Cerebellar cortex (tissue), 1 donor: ENCODE data around the gene FAM118B.

ENCODE experiments used
- DNase-seq: peaks from one replicate; pipeline ENCODE4 v3.0.0-alpha.2; 2015; ENCODE audit warnings: low spot score

Gene FAM118B

DNA sequence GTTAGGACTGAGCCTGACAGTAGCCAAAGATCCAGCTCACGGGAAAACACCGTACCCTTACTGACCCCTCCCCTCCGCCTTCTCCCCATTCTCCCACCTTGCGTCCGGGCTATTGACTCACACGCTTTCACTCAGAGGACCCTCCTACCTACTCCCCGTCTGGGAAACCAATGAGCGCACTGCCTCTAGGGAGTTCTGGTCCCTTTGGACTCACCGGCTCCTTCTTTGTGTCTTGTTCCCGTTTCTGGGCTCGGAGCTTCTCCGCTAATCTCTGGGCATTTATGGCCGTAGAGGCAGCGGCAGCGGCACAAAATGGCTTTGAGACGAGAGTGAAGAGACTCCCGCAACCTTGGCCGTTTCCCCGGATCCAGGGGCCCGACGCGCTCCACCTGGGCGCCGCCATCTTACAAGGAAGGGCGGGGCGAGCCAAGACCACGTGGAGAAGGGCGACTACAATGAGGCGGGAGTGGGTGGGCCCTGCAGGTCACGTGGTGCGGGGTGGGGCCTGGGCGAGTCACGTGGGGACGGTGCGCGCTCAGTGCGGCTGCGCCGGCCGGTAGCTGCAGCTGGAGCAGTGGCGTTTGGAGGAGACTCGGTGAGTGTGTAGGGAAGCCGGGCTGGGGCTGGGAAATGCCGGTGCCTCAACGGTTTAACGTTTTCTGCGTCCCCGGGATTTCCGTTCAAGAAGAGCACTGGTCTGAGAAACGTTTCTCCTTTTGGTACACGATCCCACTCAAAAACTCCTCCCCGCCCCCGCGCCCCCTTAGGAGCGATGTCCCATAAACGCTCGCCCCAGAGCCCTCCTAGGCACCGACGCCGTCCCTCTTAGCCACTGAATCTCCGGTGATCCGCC lies at the start of gene FAM118B, which contains the start of gene RPUSD4:
FAM118B (plus strand) TSS at position 547 of the 853 bp plus-strand sequence. CDS start 23,220 bp downstream, outside the sequence.
RPUSD4 (minus strand) TSS at position 415 of the 853 bp plus-strand sequence; CDS start at position 403, 12 bp downstream.
- DNase-seq = peak; percentile 96

DNA sequence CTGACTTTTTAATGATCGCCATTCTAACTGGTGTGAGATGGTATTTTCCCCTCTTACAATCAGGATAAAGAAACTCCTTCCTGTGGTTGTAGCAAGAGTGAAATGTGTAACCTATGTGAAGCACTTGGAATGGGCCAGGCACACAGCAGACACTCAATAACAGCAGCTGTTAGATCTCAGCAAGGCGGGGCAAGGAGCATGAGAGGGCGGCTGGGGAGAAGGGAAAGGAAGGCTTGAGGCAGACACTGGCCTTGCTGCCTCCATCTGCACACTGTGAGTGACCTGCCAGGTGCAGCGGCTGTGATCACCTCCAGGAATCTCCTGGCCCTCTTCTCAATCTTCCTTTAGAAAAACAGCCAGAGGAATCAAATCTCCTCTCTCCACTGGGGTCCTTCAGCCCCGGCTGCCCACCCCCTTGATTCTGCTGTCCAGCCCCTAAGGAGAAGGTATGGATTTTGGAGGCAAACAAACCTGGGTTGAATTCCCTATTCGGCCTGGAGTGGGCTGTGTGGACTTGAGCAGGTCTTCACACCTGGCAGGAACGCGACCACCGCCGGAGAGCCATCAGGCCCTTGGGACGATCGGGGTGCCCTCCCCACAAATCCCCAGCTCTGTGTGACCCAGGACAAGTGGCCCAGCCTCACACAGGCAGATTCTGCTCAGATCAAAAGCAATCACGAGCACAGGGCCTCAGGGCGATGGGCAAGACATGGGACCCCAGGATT lies 49.1 kb upstream of the FAM118B start:
- no peak for DNase-seq

DNA sequence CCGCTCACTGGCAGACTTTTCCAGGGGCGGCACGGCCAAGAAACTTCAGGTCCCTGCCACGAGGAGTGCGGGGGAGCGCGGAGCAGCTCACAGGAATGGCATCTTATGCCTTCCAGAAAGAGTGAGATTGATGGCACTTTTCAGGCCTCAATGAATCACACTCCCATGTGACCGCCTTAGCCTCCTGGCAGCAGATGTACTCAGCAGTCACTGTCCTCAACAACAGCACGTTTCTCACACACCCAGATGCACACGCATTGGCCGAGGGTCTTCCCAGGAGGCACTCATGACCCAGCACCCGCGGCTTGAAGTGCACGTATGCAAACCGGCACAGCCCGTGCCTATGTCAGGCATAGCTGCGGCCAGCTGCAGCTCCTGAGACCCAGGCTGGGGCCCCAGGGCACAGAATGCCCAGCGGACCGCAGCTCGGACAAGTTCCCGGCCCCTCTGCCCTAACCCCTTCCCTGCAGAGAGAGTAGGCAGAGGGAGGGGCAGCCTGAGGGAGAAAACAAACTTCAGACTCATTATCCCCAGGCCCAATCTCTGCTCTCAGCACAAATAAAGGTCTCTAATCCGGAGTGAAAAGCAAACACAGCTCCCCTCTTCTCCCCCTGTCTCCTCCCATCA lies 48.4 kb upstream of the FAM118B start:
- DNase-seq = no peak

DNA sequence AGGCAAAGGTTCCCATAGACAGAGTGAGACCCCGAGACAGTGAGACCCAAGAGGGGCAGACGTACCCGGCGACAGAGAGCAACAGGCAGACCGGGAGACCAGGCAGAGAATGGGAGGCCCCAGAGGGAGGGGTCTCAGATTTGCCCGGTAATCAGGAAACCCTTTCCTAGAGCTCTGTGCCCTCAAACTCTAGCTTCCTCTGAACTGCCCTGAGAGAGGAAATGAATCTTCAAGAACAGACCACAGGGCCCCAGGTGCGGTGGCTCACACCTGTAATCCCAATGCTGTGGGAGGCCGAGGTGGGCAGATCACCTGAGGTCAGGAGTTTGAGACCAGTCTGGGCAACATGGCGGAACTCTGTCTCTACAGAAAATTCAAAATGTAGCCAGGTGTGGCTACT lies 47.8 kb upstream of the FAM118B start:
- DNase-seq = no peak

DNA sequence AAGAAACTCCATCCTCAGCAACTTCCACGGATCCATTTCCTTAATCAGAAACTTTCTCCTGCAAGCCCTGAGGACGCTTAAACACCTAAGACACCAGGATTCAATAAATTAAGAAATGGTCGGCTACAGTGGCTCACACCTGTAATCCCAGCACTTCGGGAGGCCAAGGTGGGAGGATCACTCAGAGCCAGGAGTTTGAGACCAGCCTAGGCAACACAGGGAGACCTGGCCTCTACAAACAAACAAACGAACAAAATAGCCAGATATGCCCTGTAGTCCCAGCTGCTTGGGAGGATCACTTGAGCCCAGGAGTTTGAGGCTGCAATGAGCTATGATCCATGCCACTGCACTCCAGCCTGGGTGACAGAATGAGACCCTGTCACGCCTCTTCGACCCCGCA lies 46.8 kb upstream of the FAM118B start:
- no peak for DNase-seq

DNA sequence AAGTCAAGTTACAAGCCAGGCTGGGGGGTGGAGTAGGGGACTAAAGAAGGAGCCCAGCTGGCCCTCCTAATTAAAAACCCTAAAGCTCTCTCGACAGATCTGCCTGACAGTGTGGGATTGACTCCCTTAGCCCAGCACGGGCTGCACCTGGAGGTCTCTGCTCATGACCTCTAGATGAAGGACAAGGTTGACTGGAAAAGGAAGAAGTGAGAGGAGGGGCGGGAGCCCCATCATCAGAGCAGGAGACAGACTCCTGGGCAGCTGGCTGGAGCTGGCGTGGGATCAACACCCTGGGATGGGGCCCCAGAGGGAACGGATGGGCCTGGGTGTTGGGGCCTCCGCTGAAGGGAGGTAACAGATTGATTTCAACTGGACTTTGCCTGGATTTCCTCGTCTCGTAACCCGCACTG lies 46.3 kb upstream of the FAM118B start:
- DNase-seq = no peak

DNA sequence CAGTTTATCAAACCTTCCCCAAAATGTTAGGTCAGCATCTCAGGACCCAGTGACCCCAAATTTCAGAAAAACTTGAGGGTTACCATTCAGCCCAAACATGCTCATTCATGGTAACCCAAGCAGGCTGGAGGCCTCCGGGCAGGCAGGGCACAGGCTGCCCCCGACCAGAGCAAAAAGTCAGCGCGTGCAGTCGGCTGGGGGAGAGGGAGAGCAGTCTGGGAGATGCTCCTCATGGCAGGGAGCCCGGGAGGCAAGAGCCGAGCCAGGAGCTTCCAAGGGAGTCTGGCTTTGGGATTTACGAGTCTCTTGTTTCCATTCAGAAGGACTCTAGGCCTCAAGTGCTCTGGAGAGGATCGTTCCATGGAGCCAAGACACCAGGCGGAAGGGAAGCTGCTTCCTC lies 45.8 kb upstream of the FAM118B start:
- DNase-seq = peak; percentile 46

DNA sequence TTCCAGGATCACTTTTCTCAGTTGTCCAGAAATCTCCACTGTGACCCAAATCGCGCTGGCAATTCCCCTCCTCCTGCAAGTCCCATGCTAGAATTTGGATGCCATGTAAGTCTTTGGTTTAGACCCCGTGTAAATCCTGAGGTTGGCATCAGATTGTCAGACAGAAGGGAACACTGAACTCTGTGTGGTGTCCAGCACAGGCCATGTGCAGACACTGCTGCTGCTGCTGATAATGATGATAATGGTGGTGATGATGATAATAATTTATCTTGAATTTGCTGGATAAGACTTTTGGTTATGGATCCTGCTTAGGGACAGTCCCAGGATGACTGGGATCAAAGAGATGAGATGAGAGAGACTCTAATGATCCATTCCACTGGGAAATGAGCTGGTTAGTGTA lies 45.2 kb upstream of the FAM118B start:
- DNase-seq = no peak

DNA sequence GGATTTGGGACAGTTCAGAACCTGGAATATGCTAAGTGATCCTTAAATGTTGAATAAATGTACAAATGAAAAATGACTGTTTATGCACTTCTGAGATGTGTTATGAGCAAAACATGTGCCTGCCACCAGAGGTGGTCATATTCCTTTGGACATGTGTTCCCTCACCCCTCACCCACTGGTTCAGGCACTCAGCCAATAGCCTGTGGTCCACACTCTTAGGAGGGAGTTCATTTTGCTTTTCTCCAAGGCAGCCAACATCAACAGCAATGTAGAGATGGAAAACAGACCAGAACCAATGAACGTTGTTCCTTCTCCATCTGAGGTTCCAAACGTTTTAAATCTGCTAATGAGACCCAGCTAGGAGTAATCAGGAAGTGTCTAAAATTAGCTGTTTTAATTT lies 44.1 kb upstream of the FAM118B start:
- no peak for DNase-seq

DNA sequence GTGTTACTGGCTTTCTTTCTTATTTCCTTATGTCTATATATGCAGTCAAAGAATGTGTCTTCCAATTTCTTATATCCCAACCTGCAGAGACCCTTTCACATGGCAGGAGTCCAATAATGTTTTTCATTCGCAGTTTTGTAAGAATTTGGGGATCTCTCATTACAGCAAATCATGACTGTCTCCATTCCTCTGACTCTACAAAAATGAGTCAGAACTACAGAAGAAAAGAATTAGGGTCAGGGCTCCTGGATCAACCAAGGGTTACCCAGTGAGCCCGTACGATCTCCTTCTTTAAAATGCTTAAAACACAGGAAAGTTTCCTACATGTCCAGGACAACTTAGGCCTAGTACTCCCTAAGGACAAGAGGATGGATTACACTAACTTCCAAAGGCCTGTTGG lies 42.3 kb upstream of the FAM118B start:
- no peak for DNase-seq

DNA sequence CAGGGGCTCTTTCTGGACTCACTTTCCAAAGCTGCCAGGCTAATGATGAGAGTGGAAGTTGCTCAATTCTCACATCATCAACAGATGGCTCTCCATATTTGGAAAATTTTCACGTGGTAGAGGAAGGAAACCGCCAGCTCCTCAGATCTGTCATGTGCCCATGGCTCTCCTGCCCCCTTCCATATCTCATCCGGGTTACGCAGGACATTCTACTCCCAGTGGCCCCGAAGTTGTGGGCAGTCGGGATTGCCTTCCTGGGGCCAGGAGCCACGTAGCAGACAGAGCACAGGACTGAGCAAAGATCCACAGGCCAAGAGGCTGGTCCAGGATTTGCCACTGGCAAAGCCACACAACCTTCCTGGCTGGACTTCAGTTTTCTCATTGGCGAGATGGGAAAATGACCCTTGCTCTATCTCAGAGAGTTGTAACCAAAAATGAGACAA lies 39.0 kb upstream of the FAM118B start:
- DNase-seq = no peak

DNA sequence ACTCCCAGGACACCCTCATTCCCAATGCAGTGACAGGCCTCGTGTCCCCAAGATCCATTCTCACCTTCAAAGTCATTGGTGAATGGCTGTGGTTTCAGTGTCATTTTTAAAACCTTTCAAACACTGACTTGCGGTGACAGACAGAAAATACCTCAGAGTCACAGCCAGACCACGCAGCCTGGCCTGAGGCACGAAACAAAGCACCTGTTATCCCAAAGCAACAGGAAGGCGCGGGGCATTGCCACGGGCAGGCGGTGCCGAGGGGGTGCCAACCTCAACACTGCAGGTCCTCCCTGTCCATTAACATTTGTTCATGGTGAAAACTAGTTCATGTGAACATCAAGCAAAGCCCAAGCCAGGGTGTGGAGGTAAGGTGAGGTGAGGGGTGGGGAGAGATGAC lies 38.3 kb upstream of the FAM118B start:
- DNase-seq = no peak

DNA sequence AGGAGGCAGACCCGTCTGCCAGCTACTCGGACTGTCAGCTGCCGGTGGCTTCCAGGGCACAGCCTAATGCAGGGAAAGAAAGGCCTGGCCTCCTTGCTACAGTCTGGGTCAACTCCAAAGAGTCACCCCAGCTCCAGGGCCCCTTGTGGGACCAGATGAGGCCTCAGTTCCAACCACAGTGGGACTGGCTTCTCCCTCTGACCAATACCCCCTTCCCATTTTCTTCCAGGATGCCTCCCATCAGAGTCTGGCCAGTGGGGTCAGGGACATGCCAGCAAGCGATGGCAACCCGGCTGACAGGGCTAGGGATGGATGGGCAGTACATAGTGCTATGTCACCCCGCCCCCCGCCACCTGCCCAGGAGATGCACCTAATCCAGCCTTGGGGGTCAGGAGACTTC lies 36.8 kb upstream of the FAM118B start:
- no peak for DNase-seq

DNA sequence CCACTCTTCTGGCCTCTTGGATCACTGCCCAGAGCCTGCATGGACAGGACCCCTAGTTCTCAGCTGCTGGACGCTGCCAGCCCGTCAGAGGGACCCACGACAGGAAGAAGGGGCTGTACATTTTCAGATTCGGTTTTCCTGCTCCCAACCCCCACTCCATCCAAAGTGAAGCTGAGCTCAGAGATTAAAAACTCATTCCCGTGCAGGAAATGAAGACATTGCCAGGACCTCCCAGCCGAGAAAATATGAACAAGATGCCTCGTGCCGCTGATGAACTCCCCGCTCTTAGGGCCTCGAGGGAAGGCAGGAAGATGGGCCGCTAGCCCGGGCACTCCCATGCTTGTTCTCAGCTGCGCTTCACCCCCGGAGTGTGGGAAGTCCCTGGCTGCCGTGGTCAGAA lies 36.2 kb upstream of the FAM118B start:
- DNase-seq = no peak

DNA sequence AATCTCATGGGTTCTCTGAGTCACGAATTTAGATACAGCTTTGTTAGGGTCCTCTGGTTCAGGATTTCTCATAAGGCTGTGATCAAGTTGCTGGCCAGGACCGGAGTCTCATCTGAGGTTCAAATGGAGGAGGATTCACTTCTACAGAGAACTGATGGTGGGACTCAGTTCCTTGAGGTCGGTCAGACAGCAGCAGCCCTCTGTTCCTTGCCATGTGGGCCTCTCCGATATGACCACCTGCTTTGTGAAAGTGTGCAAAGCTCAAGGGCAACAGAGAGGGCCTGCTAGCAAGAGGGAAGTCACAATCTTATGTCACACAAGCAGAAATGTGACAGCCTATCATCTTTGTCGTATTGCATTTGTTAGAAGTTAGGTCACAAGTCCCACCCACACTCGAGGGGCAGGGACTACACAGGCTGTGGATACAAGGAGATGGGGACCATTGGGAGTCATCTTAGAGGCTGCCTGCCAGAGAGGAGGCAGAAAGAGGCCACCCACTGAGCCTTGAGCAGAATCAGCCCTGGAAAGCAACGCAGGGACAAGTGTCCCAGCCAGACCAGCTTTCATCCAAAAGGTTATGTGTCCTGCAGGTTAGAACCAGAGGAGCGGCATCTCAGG lies 34.6 kb upstream of the FAM118B start:
- no peak for DNase-seq

DNA sequence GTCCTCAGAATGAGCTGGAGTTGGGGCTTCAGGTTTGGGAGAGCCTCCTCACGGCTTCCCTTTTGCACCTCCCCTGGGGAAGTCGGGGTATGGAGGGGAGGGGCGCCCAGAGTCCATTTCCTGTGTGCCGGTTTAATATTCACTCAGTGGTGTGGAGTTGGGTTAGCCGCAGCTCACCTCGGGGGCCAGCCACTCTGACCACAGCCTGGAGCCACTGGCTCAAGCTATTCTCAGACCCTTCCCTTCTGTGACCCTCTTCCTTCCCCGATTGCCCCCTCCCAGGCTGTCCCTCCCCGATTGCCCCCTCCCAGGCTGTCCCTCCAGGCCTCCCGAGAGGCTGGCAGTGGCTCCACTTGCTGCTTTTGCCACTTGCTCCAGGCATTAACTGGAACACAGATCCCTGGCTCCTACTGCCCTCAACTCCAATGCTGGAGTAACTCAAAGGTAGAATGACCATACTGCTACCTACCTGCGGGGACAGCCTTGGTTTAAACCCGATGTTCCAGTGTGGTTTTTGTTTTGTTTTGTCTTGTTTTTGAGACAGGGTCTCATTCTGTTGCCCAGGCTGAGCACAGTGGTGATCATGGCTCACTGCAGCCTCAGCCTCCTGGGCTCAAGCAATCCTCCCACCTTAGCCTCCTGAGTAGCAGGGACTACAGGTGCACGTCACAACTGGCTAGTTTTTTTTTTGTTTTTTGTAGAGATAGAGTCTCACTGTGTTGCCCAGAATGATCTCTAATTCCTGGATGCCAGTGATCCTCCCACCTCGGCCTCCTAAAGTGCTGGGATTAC lies 29.4 kb upstream of the FAM118B start:
- no peak for DNase-seq

DNA sequence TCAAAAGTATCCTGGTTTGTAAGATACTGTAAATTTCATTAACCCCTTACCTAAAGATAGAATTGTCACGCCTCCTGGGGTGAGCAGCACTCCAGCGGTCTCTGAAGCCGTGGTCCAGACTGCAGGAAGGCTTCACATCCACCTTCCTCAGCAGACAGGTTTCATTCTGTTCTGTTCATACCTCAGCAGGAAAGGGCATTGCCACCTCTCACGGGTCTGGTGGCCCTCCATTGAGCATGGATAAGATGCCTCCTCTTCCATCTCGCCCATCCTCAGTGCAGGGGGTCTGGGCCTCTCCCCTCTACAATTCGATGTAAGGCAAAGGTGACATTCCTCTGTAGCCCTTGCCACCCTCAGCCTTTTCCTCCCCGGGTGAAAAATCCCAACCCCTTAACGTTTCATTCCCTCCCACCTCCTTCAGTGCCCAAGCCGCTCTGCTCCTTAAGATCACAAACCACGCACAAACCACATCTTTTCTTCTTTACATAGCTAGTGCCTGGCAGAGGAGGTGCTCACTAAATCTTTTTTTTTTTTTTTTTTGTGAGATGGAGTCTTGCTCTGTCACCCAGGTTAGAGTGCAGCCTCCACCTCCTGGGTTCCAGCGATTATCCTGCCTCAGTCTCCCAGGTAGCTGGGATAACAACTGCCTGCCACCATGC lies 28.7 kb upstream of the FAM118B start:
- DNase-seq = no peak

DNA sequence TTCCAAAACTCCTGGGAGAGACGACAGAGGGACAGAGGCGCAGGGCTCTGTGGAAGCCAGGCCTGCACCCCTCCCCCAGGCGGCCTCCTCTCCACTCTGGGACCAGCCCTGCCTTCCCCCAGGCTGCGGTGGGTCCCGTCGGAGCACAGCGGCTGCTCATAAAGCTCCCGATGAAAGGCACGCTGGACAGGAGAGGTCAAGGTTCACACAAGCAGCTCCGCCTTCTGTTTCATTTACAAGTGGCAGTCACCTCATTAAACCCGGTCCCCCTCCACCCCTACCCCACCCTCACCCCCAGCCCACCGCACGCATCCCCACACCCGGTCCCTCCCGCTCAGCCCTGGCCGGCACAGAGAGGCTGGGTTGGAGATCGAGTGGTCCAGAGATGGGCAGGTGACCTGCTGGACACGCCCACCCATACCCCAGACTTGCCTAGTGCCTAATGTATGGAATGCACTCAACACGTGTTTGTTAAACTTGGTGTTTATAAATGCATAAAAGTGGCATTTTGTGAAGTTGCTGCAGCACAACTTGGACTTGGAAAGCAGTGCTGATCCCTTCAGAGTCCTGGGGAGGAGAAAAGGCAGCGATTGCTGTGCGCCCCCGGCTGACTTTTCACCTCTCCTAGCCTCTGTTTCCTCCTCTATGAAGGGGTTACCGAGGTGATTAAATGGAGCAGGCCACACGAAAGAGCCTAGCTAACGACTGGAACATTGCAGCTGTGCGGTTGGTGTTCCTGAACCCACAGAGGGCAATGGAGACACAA lies 26.1 kb upstream of the FAM118B start:
- no peak for DNase-seq

DNA sequence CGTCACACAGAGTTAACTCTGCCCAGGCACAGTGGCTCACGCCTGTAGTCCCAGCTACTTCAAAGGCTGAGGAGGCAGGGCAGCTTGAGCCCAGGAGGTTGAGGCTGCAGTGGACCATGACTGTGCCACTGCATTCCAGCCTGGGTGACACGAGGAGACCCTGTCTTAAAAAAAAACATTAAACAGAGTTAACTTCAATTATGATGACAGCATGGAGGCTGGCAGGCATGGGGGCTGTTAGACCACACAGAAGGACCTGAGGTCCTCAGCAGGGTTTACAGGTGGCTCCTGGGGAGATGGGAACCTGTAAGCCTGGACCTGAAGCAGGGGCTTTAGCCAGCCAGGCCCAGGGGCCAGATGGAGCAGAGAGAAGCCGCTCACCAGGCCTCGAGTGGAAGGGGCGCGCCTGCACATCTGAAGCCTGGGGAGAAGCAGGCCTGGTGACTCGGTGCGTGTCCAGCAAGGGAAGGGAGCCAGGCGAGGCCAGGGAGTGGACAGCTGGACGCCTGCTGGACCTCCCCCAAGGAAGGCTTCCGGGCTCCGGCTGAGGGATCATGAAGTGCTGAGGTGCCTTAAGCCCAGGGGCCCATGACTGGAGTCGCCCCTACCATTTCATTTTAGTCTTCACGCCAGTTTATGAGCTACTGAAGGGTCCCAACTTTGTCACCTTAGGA lies 25.4 kb upstream of the FAM118B start:
- no peak for DNase-seq
